GM19025 (cell line): ENCODE measurements around the gene PRR5.

Experiments
- ATAC-seq: cut with Tn5 transposase; IDR thresholded peaks from one replicate; pipeline ENCODE4 v1.9.1; 2021; ENCODE audit warnings: mild to moderate bottlenecking, low read depth, moderate library complexity; ENCODE audit not compliant: unreplicated experiment

PRR5 gene

DNA sequence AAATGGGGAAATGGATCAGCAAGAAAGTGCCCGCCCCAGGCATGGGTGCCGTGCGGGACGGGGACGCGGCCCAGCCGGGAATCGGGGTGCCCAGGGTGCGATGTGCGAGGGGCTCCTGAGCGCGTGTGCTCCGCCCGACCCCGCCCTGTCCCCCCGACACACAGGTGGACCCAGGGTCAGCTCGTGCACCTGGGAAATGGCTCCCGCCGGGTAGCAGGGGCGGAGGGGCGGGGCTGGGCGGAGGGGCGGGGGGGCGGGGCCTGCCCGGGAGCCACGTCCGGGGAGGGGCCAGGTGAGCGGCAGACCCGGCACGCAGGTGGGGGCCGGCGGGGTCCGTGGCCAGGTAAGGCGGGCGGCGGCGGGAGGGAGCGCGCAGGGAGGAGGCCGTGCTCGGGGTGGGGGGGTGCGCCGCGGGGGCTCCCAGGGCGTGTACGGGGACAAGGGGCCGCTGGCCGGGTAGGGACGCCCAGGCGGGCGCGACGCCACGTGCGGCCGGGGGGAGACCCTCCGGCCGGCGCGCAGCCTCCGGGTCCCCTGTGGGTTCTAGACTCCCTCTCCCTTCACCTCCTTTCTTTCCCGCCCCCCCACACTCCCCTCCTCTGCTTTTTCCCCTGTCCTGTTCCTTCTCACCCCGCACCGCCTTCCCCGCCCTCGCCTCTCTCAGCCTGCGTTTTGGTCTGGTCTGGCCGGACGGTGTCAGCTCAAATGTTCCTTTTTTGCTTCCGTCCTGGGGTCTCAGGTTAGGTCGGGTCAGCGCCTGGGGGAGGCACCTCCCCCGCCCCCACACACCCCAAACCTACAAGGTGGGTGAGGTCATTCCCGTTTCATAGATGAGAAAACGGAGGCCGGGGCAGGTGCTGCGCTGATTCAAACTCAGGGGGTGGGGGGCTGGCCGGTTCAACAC, 50.5 kb downstream of the PRR5 start, which contains the start of gene ARHGAP8:
Gene ARHGAP8 (plus strand): TSS at position 291 of the 904 bp plus-strand sequence. CDS start 33,953 bp downstream, outside the sequence.
- ATAC-seq: no peak

DNA sequence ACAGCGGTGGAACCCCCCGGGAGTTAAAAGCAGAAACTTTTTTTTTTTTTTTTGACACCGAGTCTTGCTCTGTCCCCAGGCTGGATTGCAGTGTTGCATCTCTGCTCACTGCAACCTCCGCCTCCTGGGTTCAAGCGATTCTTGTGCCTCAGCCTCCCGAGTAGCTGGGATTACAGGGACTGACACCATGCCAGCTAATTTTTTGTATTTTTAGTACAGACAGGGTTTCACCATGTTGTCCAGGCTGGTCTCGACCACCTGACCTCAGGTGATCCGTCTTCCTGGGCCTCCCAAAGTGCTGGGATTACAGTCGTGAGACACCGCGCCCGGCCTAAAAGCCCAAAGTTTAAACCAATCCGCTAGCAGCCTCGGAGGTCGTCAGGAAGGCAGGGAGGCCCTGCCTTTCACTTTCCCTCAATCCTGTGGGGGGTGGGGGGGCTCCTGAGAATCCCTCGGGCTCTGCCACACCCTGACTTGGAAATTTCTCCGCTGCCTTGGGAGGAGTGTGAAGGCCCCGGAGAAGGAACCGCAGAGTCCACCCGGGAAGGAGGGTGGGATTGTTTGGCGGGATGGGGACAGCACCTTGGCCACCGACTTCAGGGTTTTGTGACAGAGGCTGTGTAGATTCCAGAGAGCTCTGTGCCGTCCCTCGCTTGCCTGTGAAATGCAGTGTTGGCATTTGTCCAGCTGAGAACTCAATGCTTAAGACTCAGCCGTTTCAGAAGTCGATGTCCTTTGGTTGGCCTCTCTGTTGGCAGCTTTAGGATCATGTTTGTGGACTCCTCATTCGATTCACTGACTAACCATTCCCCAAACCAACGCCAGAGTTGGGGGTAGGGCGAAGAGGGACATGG, 51.4 kb downstream of the PRR5 start:
- no peak for ATAC-seq

DNA sequence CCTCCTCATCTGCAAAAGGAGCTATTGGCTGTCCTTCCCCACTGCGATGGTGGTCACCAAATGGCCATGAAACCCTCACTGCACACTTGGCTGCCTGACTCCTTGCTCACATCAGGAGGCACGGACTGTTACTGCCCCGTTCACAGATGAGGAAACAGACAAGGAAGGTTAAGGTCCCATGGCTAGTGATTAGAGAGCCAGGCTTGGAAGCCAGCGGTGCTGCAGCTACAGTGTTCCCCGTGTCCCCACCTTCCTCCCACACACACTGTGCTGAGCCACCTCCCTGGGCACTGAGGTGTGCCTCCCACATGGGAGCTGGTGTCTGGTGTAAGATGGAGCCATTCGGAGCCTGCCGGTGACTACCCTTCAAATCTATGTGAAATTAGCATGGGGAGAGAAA, 53.0 kb downstream of the PRR5 start:
- ATAC-seq: no peak

DNA sequence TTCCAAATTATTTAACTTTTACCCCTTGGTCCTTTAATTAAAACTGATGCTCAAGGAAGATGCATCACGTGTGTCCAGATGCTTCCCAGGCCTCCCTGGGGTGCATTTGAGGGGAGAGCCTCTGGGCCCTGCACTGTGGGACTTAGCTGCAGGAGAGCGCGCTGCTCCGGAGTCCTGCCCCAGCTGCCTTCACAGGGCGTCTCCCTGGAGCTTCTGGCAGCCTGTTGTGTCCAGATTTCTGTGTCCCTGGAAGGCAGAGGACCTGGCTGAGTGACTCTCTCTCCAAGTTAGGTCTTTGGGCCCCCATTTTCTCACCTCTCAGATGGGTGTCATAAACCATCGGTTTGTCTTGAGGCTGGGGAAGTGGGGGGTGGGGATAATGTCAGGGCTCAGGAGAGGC, 53.4 kb downstream of the PRR5 start:
- no peak for ATAC-seq

DNA sequence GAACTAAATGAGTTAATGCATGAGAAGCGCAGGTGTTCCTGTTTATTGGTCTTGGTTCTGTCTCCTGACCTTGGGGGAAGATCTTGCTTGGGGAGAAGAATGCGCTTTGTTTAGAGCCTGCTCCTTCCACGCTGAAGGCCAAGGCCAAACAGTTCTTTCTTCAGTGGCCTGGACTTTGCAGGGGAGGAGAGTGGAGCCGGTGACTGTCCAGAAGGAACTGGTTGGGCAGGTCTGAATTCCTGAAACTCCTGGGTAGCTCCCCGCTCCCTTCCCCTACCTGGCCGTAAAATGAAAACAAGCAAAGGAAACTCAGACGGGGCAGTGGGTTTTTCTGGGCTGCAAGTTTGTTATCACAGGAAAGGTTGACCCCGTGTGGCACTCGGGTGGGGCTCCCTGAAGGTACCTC, 54.0 kb downstream of the PRR5 start:
- ATAC-seq: no peak

DNA sequence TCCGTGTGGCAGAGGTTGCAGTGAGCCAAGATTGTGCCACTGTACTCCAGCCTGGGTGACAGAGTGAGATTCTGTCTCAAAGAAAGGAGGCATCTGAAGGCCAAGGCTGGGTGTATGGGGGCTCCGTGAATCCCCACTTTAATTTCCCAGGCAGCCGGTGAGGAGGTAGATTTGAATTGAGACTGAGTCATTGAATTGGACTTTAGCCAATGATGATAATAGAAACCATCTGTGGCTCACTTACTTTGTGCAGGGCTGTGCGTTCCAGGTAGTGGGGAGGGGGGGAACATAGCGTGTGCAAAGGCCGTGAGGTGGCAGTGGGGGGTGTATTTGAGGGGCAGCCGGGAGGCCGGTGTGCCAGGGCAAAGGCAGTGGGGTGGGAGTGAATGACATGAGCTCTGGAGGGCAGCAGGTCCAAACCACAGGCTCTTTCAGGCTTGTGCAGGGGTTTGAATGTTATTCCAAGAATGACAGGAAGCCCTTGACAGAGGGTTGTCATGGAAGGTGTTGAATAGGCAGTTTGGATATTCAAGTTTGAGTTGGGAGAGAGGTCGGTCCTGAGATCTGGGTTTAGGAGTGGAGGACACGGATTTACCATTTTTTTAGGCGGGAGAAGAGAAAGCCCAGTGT, 56.5 kb downstream of the PRR5 start:
- no peak for ATAC-seq

DNA sequence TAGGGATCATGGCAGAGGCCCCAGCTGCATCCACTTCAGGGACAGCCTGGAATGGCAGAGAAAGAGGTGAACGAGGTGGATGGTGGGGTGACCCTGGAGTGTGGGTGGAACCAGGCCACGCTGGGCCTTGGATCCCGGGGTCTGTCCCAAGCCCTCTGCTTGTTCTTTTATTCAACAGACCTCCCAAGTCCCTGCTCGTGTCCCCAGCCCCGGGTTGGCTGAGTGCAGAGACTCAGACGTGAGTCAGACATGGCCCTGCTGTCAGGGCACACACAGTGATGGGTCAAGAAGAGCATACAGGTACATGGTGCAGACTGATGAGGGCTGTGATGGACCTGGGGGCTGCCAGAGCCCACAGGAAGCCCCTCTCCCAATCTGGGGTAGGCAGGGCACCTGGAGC, 57.0 kb downstream of the PRR5 start:
- ATAC-seq: no peak

DNA sequence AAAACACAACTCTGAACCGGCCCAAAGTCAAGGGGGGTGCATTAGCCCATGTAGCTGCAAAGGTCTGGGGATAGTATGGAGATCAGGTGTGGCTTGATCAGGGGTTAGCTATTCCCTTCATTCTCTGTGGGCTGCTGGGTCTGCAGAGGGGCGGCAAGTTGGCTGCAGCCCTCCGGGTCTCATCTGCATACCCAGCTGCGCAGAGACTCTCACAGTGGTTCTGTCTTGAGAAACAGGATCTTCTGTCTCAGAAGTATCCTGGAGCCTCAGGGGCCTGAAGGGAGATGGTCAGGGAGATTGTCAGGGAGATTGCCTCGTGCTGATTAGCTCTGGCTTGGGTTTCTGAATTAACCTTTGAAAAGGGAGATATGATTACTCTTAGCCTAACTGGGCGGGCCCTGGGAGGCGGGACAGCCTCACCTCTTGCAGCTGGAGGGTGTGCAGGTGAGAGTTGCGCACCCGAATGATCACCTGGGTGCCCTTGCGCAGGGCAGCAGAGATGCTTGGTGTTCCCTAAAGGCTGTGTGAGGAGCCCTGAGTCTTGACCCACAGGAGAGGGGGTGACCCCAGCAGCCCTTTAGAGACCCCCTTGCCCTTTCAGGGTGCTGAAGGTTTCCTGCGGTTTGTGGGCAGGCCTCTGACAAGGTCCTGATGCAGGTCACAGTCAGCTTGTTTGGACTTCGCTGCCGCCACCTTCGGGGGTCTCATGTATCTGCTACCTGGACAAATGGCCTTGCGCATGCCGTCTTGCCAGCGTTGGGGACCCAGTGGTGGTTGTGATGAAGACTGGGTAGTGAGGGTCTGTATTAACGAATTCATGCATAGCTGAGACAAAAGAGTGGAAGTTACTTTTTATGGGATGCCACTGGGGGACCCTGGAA, 57.7 kb downstream of the PRR5 start:
- no peak for ATAC-seq

DNA sequence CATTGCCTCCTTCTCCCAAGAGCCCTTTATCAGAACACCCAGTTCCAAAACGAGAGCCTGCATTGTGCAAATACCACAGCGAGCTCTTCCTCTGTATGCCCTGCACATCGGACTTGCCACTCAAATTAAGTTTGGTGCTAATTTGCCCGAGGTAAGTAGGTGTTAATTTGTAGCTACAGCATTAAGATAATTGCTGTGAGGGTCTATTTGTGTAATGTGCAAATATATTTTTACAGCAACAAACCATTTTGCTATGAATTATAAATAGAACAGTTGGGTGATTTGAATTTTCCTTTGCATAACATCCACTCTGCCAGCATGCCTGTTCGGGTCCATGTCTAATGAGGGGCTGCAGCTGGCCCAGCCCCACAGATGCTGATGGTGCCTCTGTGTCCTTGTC, 58.5 kb downstream of the PRR5 start:
- ATAC-seq: no peak

DNA sequence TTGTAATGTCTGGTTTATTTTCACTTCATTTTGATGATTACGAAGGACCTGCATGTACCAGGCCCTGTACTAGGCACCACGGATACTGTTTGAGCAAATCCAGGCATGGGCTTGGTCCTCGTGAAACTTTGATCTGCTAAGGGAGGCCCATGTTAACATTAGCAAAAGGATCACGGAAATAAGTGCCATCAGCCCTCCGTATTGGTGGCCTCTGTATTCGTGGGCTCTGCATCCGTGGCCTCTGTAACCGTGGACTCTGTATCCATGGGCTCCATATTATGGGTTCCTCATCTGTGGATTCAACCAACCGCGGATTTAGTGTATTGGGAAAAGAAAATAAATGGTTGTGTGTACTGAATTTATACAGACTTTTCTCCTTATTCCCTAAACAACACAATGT, 59.0 kb downstream of the PRR5 start:
- ATAC-seq: no peak

DNA sequence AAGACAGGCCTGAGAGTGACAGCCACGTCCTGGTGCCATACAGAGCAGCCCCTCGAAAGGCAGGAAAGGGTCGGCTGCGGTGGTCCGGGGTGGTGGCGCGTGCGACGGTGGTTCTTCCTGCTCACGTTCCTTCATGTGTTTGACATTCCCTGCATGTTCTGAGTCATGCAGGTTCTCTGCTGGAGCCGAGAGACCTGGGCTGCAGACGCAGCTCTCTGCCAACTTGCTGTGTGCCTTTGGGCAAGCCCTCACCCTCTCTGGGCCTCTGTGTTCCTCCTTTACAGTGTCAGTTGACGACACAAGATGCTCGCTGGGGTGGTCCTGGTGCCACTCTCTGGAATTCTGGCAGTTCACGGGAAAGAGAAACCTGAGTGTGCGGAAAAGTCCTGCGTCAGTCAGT, 62.4 kb downstream of the PRR5 start:
- ATAC-seq: no peak

DNA sequence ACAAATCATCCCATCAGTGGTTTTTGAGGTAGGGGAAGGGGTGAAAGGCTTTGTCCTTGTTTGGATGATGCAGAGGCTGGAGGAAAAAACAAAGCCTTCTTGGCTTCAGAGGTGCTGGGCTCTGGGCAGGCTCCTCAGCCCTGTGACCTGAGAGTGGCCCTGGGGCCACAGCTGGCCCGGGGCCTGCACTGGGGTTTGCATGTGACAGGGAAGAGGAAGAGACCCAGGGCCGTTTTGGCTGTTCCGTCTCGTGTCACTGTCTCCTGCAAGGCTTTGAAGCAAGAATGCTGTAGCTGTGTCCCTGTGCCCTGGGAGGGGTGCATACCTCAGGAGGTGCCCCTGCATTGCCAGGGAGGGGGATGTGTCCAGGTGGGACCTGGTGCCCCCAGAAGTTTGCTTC, 63.0 kb downstream of the PRR5 start:
- no peak for ATAC-seq

DNA sequence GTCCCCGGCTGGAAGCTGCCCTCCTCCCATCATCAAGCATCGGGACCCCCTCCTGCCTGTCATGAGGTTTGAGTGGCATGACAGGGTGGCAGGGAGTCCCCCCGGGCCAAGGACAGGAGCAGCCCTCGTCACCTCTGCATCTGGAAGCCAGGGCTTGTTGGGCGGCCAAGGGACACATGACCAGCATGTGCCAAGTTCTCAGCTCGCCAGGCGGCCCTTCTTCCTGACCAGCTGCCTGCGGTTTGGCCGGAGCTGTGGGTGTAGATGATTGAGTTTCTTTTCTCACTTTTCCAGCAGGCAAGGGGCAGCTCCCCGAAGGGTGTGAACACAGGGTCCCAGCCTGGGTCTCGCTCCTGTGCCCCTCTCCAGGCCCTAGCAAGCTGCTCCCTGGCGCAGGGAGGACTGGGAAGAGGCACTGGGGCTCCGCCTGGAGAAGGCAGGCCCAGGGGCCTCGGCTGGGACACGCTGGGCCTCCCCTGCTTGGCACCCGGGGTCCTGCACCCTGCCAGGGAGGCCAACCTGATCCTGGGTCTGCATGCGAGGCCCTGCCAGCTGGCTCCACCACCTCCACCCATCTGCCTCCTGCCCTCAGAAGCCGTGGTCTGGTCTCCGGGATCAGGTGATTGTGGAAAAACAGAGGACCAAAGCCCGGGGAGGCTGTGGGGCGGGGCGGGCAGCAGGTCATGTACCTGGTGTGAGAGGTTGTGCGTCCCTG, 63.7 kb downstream of the PRR5 start:
- no peak for ATAC-seq

DNA sequence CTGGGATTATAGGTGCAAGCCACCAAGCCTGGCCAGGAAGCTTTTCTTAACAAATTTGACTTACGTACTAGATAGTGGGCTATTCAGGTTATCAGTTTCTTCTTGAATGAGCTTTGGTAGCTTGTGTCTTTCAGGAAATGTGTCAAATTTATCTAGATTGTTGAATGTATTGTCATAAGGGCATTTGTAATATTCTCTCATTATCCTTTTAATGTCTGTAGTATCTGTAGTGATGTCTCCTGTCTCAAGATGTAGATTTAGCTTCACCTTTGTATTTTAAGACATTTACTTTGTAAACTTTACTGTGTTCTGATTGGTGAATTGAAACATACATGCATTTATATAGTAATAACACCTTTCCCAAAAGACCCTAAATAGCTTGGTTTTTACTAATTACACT, 71.1 kb downstream of the PRR5 start:
- ATAC-seq: no peak

DNA sequence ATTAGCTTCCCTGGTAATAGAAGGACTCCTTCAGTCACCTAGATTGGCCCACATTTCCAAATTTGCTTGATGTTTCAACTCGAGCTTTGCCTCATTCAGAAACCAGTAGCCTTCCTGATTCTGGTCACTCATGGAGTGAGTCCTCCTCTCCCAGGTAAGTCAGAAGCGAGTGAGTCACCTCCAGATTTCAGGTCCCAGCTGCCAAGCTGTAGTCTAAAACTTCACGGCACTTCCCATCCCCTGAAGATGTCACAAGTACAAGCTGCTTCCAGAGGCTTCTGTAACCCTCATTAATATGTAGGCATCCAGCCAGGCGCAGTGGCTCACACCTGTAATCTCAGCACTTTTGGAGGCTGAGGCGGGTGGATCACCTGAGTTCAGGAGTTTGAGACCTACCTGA, 73.9 kb downstream of the PRR5 start:
- ATAC-seq: no peak

DNA sequence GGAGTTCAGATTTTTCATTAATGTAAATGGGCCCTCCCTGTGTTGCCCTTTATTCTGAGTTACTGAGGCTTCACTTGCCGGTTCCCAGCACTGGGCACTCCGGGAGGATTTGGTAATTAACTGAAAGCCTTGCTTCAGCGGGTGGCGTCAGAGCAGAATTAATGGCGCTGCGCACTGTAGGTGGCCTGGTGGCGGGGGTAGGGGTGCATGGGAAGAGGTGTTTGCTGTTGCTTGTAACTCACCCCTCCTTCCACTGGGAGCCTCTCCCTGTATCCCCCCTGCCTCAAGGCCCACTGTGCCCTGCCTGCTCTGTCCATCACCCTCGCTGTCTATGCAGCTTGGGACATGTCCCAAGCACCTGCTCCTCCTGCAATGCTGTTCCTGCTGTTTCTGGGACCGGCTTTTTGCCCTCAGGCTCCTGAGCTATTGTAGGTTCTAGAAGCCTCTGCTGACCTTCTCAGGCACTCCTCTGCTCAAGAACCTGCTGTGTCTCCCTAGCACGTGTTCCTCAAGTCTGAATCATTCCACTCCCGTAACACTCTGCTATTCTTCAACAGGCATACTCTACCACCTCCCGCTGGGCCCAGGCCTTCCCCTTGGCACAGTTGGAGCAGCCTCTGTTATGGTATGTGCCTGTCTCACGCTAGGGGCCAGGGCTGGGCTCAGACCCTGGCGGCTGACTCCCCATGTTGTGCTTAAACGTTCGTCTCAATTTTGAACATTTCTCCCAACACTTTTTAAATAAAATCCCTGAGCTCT, 74.8 kb downstream of the PRR5 start:
- no peak for ATAC-seq

DNA sequence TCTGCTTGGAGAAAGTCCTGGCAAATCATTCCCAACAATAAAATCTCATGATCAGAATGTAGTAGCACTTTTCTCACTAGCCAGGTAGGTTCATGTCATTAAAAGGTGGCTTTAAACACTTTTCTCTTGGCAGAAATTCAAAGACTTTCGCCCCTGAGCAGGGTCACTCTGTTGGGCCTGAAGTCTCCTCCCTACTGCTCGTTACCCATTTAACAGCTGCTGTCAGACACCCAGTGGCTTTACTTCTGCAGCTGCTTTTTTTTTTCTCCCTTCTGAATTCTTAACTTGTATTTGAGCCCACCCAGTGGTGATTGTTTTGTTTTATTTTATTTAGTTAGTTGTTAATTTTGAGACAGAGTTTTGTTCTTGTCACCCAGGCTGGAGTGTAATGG, 75.4 kb downstream of the PRR5 start:
- ATAC-seq: no peak

DNA sequence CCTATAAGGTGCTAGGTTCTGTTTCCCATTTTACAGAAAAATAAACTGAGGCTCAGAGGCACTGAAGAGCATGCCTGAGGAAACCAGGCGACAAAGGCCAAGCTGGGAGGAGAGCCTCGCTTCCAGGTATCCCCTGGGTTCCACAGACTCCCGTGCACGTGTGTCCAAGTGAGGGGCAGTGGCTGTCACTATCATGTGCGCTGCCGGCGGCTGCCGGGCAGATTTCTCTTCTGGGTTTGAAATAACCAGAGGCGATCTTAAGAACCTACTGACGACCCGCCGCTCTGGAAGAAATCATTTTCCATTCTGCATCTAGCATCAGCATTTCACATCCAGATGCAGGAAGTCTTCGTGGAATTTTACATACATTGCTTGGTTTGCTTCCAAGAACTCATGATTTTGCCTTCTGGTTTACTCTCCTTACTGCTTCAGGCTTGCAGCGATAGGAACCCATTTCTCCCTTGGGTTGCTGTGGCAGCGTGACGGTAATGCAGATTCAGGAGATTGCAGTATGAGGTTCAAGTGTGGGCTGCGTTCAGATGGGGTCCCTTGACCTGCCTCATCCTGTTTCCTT, 79.0 kb downstream of the PRR5 start:
- no peak for ATAC-seq
